ENCODE data around the gene MACROD2. TPM values are rescaled to one million over a fixed set of nuclear protein-coding genes. Genes with fewer than 3 reads are reported as not detected.
"Not testable (repeated sequence)": the region's sequence is repeated elsewhere in the genome, so short reads cannot be mapped to it uniquely, and the experiment has no call there.

MACROD2 gene
- total RNA-seq, 1 donor from 2014 or later: 6.4 TPM

DNA sequence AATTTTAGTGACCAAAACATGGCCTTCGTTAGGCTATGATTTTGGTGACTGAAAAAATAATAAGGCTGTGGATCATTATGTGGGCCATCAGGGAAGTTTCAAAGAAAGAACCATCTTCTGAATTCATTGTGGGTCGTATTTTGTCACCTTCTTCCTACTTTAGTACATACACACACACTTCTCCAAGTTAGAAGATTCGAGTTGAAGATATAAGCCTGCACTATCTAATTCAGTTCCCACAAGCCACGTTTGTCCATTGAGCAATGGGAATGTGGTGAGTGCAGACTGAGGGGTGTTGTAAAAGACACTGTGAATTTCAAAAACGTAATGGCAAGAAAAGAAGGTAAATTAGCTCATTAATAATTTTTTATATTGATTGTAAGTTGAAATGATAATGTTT is 1812.0 kb downstream of the MACROD2 start:
- peaks cover 4% of the 10 kb centered on the region for H3K36me3 Mint-ChIP-seq (ENCODE audit: low read depth)
- no peaks in the 10 kb centered on the region for H3K27me3 Mint-ChIP-seq (ENCODE audit: low read depth)
- no peak for DNase-seq (ENCODE audit: low read depth, low spot score)
- peaks cover 17% of the 10 kb centered on the region for H3K4me1 Mint-ChIP-seq
- H3K27ac Mint-ChIP-seq (ENCODE audit: unreplicated experiment): no peak overlapping the region
- no peak overlapping the region for H3K4me3 Mint-ChIP-seq
- H3K9me3 Mint-ChIP-seq: peaks cover 12% of the 10 kb centered on the region
- TF ChIP-seq, protein P1, sequence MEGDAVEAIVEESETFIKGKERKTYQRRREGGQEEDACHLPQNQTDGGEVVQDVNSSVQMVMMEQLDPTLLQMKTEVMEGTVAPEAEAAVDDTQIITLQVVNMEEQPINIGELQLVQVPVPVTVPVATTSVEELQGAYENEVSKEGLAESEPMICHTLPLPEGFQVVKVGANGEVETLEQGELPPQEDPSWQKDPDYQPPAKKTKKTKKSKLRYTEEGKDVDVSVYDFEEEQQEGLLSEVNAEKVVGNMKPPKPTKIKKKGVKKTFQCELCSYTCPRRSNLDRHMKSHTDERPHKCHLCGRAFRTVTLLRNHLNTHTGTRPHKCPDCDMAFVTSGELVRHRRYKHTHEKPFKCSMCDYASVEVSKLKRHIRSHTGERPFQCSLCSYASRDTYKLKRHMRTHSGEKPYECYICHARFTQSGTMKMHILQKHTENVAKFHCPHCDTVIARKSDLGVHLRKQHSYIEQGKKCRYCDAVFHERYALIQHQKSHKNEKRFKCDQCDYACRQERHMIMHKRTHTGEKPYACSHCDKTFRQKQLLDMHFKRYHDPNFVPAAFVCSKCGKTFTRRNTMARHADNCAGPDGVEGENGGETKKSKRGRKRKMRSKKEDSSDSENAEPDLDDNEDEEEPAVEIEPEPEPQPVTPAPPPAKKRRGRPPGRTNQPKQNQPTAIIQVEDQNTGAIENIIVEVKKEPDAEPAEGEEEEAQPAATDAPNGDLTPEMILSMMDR (conservative IDR thresholded peaks at IDR 0.05): no peak

- H3K4me1 Mint-ChIP-seq: peaks cover 17% of the 10 kb centered on the region
- H3K27ac Mint-ChIP-seq (ENCODE audit: unreplicated experiment); DNase-seq (ENCODE audit: low read depth, low spot score); H3K27me3 Mint-ChIP-seq (ENCODE audit: low read depth); H3K4me3 Mint-ChIP-seq; H3K36me3 Mint-ChIP-seq (ENCODE audit: low read depth): not testable (repeated sequence)
- H3K9me3 Mint-ChIP-seq: peaks cover 12% of the 10 kb centered on the region
Observed at GRCh38 chr20:15807771-15808170, 1812.5 kb downstream of the MACROD2 start.

DNA sequence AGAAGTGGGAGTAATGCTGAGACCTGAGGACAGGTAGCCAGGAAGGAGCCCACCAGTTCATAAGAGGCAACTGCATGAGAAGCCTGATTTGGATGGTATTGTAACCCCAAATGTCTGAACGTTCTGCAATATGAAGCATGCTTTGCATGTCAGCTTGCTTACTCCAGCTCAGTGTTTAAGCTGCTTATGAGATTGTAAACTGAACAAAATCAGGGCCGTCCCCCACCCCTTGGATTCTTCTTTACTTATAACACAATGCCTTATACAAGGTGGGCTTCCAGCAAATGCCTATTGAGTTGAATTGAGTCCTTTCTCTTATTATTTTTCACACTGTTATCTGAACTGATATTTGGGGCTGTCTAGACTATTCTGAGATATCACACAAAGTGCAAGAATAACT is 1816.6 kb downstream of the MACROD2 start:
- H3K27ac Mint-ChIP-seq (ENCODE audit: unreplicated experiment): no peak overlapping the region
- DNase-seq (ENCODE audit: low read depth, low spot score): no peak
- TF ChIP-seq, protein P1 (conservative IDR thresholded peaks at IDR 0.05): no peak
- H3K4me1 Mint-ChIP-seq: no peaks in the 10 kb centered on the region
- H3K4me3 Mint-ChIP-seq: no peak overlapping the region
- peaks cover 8% of the 10 kb centered on the region for H3K9me3 Mint-ChIP-seq
- H3K27me3 Mint-ChIP-seq (ENCODE audit: low read depth): no peaks in the 10 kb centered on the region
- H3K36me3 Mint-ChIP-seq (ENCODE audit: low read depth): peaks cover 4% of the 10 kb centered on the region

GRCh38 chr20:15812696-15813095 is 1817.4 kb downstream of the MACROD2 start:
- Mint-ChIP-seq H3K4me1 (no peaks in the 10 kb centered on the region), H3K4me3 (no peak overlapping the region), H3K27ac (ENCODE audit: unreplicated experiment) (no peak overlapping the region), H3K27me3 (ENCODE audit: low read depth) (no peaks in the 10 kb centered on the region), H3K36me3 (ENCODE audit: low read depth) (peaks cover 4% of the 10 kb centered on the region), H3K9me3 (peaks cover 6% of the 10 kb centered on the region)
- no peak for DNase-seq (ENCODE audit: low read depth, low spot score)
- TF ChIP-seq, protein P1 (conservative IDR thresholded peaks at IDR 0.05): no peak

DNA sequence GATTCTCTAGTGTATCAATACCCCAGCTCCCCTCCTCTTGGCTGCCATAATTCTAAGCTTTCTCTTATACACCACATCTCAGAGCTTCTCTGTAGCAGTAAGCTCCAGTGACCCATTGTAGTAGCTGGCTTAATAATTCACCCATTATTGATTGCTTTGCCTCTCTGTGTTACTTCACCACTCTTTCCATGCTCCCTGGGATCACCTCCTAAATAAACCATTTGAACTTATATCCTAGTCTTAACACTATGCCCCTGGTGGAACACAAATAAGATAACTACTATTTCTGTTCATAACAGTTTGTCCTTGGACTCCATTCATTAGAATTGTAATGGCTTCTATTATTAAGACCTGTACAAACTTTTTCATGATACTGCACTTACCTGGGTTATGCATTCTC is 1819.0 kb downstream of the MACROD2 start:
- TF ChIP-seq, protein P1 (conservative IDR thresholded peaks at IDR 0.05): no peak
- no peak for DNase-seq (ENCODE audit: low read depth, low spot score)
- Mint-ChIP-seq H3K27ac (ENCODE audit: unreplicated experiment) (no peak overlapping the region), H3K4me1 (no peaks in the 10 kb centered on the region), H3K36me3 (ENCODE audit: low read depth) (no peaks in the 10 kb centered on the region), H3K4me3 (no peak overlapping the region), H3K9me3 (peaks cover 3% of the 10 kb centered on the region), H3K27me3 (ENCODE audit: low read depth) (no peaks in the 10 kb centered on the region)

GRCh38 chr20:15814911-15815310 is 1819.6 kb downstream of the MACROD2 start:
- Mint-ChIP-seq H3K4me1 (no peaks in the 10 kb centered on the region), H3K27ac (ENCODE audit: unreplicated experiment) (no peak overlapping the region), H3K4me3 (no peak overlapping the region), H3K27me3 (ENCODE audit: low read depth) (no peaks in the 10 kb centered on the region), H3K9me3 (peaks cover 3% of the 10 kb centered on the region), H3K36me3 (ENCODE audit: low read depth) (no peaks in the 10 kb centered on the region)
- TF ChIP-seq, protein P1 (conservative IDR thresholded peaks at IDR 0.05): no peak
- no peak for DNase-seq (ENCODE audit: low read depth, low spot score)

Data from neural crest cell (in vitro differentiated cells).